ENCODE results near the gene NR1I2.

The NR1I2 gene

GRCh38 chr3:119781330-119782198, at the start of gene NR1I2:
NR1I2 (plus strand) TSS chr3:119782101.
- no peak within 1 kb of the TSS for H3K4me3 ChIP-seq (ENCODE audit: low read length)

DNA sequence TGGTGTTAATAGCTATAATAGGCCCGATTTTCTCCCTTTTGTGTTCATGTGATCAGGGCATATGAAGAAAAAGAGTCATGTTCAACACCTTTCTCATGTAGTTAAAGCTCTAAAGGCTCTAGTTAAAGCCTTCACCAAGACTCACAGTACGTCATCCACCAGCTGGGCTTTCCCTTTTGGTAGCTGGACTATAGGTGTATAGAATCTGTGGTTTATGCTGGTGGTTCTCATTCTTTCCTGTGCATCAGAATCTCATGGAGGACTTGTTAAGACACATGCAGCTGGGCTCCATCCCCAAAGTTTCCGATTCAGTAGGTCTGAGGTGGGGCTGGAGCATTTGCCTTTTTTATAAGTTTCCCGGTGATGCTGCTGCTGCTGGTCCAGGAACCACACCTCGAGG, 48.1 kb upstream of the NR1I2 start:
- H3K4me3 ChIP-seq (ENCODE audit: low read length): no peak overlapping the region
- TF ChIP-seq, protein P1, sequence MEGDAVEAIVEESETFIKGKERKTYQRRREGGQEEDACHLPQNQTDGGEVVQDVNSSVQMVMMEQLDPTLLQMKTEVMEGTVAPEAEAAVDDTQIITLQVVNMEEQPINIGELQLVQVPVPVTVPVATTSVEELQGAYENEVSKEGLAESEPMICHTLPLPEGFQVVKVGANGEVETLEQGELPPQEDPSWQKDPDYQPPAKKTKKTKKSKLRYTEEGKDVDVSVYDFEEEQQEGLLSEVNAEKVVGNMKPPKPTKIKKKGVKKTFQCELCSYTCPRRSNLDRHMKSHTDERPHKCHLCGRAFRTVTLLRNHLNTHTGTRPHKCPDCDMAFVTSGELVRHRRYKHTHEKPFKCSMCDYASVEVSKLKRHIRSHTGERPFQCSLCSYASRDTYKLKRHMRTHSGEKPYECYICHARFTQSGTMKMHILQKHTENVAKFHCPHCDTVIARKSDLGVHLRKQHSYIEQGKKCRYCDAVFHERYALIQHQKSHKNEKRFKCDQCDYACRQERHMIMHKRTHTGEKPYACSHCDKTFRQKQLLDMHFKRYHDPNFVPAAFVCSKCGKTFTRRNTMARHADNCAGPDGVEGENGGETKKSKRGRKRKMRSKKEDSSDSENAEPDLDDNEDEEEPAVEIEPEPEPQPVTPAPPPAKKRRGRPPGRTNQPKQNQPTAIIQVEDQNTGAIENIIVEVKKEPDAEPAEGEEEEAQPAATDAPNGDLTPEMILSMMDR (IDR thresholded peaks at IDR 0.05; ENCODE audit: insufficient read depth, low read depth, low read length, missing control alignments): no peak
- DNase-seq (ENCODE audit: low read depth): no peak

More at GRCh38 chr3:119781330-119782198, at the start of gene NR1I2:
- DNase-seq (ENCODE audit: low read depth): no peak
- TF ChIP-seq, protein P1 (IDR thresholded peaks at IDR 0.05; ENCODE audit: insufficient read depth, low read depth, low read length, missing control alignments): no peak

DNA sequence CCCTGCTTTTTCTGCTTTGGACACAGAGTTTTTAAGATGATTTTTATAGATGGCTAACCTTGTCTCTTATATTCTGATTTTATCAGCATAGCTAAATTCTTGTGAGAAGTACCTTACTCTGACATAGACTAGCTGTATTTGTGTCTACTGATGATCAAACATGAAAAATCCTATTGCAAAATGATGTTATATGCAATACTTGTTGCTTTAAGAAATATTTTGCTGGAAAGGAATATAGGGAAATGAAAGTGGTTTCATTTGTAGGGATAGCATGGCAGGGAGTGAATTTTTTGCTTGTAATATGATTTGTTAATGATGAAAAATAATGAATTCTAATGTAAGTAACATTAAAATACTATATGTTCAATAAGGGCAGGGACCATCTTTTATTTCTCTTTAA, 43.2 kb upstream of the NR1I2 start:
- TF ChIP-seq, protein P1 (IDR thresholded peaks at IDR 0.05; ENCODE audit: insufficient read depth, low read depth, low read length, missing control alignments): no peak
- no peak for DNase-seq (ENCODE audit: low read depth)
- H3K4me3 ChIP-seq (ENCODE audit: low read length): no peak overlapping the region

DNA sequence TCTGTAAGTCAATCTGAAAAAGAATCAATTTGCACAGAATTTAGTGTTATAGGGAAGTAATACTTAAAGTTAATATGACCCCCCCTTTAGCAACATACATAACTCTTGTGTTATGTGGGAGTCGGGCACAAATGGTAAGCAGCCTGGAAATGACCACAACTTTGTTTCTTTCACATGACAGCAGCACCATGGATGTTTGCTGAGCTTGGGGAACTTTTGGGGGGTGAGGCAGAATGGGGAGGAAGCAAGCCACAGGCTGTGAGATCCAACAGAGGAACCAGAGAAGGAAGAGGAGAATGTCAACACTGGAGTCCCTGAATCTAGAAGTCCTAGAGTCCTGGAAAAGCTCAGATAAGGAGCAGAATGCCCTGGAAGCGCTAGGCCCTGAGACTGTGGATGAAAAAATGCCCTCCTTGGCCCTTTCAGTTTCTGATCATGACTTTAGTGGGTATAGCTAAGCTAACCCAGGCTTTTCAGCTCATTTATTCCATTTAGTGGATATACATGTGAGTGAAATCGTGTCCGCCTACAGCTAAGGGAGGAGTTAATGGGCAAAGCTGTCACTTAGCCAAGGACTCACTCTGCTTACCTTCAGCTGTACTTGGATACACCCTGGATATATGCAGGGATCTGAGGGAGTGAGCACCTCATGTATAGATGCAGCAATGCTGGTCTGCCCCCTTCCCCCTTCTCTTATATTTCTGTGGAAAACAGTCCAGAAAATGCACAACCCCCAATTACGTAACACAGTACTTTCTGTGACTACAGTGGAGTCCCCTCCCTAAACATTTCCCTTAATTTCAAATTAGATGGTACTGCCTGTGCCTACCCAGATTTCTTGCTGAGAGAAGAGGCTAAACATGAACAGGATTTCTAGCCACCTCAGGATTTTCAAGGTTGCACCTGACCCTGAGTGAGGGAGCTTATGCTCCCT, 40.0 kb upstream of the NR1I2 start:
- no peak overlapping the region for H3K4me3 ChIP-seq (ENCODE audit: low read length)
- TF ChIP-seq, protein P1 (IDR thresholded peaks at IDR 0.05; ENCODE audit: insufficient read depth, low read depth, low read length, missing control alignments): no peak
- no peak for DNase-seq (ENCODE audit: low read depth)

DNA sequence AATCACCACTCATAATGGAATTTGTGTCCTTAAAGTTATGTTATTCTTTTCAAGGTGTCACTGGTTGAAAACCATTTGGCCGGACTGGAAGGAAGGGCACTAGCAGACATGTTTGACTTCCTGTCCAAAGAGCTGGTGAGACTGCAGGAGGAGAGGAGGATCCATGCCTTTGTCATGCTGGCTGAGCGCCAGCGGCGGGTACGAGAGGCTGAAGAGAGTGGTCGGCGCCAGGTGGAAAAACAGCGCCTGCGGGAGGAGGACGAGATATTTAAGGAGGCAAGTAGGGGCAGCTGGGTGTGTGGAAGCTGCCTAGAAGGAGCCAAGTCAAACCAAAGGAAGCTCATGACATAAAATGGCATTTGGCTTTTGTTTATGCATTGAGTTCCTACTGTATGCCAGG, 38.0 kb upstream of the NR1I2 start:
- DNase-seq (ENCODE audit: low read depth): no peak
- TF ChIP-seq, protein P1 (IDR thresholded peaks at IDR 0.05; ENCODE audit: insufficient read depth, low read depth, low read length, missing control alignments): no peak
- no peak overlapping the region for H3K4me3 ChIP-seq (ENCODE audit: low read length)

- no peak for DNase-seq (ENCODE audit: low read depth)
- no peak overlapping the region for H3K4me3 ChIP-seq (ENCODE audit: low read length)
- TF ChIP-seq, protein P1 (IDR thresholded peaks at IDR 0.05; ENCODE audit: insufficient read depth, low read depth, low read length, missing control alignments): no peak
Measured at GRCh38 chr3:119745942-119746341, 36.0 kb upstream of the NR1I2 start.

All from epithelial cell of esophagus (primary cell).